GM21717 (cell line): ENCODE results near the gene LCN9.

Experiments
- ATAC-seq: cut with Tn5 transposase; IDR thresholded peaks from one replicate; pipeline ENCODE4 v1.9.1; 2021; ENCODE audit warnings: mild to moderate bottlenecking, moderate library complexity; ENCODE audit not compliant: unreplicated experiment

LCN9 gene

DNA sequence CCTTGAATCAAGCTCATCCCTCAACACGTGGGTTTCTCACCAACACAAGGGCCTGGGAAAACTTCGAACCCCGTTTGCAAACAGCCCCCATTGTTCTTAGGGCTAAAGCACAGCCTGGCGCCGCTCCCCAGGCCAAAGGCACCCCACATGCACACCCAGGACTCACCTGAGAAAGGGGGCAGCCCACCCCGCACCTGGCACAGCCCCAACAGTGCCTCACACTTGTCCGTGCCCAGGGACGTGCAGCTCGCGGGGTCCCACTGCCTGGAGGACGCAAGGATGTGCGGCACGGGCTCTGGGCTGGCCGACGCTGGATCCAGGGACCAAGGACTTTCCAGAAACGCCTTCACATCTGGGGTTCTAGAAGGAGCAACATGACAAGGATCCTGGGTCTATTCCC is 33.3 kb downstream of the LCN9 start:
- no peak for ATAC-seq

DNA sequence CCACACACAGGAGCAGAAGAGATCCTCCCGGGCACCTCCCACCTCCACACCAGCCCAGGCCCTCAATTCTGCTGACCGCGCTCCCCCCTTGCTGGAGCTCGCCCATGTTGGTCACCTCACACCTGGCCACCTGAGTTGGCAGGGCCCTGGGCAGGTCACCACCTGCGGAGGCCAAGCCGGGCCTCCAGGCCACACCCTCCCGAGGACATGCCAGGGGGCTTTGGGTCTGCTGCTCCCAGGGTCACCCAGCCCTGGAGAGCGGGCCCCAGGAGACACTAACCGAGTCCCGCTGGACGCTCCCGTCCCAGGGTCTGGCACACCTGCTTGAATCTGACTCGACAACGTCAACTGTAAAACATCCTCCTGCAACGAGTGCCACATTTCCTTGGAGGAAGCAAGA is 34.1 kb downstream of the LCN9 start:
- ATAC-seq = no peak

DNA sequence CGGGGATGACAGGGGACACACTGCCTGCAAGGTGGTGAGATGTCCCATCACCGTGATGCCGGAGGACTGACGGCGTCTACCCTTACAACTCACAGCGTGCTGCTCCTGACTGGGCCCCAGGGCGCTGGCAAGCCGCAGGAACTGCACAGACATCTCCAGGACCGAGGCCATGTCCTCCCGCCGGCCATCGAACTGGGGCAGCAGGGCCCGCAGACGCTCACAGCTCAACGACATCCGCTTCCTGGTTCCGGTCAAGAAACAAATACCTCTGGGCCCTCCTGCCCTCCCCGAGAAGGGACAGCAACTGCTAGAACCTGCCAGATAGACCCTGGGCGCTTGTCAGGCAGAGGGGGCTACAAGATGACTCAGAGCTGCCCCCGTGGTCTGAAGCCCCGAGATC is 35.1 kb downstream of the LCN9 start:
- ATAC-seq = no peak

DNA sequence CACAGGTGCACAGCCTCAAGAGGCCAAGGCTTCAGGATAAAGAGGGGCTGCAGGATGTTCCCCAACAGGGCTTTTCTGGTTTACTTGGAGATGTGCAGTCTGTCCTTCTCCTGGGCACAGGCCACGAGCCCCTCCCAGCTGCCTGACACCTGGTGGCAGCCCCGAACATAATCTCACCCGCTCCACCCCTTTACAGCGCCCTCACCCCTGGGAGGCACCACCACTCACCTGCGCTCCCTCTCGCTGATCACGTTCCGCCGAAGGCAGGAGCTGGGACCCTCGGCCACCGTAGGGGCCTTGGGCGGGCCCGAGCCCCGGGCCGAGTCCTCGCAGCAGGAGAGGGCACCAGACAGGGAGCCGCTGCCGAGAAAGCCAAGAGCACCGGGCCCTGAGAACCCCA is 35.7 kb downstream of the LCN9 start:
- no peak for ATAC-seq

DNA sequence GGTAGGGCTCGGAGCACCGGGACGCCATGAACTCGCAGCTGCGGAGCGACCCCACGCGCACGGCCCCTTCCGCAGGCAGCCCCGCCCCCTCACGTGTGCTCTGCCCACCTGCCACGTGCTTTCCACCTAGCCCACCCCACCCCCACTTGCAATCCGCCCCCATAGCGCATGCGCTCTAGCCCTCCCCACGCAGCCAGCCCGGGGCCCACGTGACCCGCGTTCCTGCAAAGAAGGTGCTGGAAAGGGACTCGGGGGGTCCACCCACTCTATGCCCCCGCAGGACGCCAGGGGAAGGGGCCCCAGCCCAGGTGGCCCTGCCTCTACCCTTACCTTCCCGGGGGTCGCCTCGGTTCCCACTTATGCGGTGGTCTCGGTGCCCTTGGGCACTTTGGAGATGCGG is 36.3 kb downstream of the LCN9 start, which contains the start of gene SOHLH1:
Gene SOHLH1, minus strand, starts transcription at position 42 of the 400 bp plus-strand sequence. Its CDS starts 14 bp downstream, at position 28.
- ATAC-seq = no peak

DNA sequence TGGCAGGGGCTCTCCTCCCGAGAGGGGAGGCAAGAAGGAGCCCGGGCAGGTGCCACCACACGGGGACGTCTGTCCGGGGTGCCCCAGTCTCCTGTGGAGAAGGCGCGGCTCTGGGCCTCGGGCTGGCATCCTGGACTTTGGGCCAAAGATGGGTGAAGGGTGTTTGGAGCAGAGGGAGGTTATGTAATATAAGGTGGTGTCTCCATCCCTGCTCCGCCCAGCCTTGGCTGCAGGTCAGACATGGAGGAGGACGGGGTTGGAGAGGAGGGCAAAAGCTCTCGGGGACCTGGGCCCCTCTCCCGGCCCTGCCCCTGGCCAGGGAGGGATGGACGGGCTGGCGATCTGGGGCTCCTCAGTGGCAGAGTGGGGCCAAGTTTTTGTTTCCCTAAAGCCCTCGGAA is 37.4 kb downstream of the LCN9 start:
- no peak for ATAC-seq

DNA sequence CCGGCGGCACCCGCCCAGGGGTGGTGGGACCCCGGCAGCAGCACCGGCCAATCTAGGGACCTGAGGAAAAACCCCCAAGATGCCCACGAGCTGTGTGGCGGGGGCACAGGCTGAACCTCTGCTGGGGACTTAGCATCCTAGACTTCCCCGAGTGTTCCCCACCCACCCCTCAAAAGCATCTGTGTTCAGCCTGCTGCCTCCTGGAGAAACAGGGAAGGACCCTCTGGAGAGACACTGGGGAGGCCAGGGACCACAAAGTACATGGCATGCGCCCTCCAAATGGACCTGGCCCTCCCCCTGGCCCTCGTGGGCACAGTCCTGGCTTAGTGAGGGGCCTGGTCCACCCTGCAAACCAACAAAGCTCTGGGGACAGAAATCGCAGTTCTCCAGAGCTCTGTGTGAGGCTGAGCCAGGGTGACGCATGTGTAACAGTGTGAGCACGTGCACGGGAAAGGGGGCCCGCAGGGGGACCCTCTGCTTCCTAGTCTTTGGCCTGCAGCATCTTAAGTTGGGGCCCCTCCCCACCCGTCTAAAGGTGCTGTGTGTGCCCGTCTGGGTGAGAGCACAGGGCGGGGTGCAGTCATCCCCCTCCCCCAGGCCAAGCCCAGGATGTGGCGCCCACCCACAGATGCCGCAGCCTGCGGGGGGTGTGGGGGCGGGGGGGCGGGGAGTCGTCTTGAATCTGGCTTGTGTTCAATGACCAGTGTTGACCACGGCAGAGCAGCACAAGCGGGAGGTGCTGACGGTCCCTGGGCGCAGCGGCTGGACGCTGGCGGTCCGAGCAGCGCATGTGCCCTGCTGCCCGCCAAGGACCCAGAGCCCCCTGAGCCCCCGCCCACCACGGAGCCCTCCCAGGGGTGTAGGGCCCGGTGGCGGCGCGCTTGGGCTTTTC is 38.2 kb downstream of the LCN9 start:
- no peak for ATAC-seq

DNA sequence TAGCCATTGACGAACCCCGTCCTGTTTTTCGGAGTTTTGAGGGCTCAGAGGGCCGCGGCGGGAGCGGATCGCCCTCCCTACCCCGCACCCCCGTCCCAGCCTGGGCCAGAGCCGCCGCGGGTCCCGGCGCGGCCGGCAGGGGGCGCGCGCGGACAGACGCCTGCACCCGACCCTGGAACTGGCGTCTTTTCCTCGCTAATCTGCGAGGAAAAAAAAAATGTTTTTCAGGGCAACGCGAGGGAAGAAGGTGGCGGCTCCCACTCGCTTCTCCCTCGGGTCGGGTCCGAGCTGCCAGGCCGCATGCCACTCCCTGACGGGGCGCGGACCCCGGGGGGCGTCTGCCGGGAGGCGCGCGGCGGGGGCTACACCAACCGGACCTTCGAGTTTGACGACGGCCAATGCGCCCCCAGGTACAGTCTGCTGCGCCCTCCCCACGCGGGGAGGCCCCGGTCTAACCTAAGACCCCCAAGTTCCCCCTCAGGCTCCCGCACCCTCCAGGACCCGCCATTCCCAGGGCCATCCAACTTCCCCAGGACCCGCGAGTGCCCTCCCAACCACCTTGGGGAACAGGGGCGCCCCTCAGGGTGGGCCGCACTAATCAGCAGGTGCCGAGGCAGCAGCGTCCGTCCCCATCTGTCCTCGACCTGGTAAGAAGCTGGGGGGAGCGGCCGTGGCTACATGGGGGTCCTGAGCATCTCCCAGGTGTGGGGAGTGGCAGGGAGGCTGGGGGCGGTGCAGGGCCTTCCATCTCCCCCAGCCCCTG is 39.0 kb downstream of the LCN9 start, which contains the start of gene KCNT1:
Gene KCNT1, plus strand, starts transcription at position 227 of the 763 bp plus-strand sequence. Its CDS starts 74 bp downstream, at position 301.
- no peak for ATAC-seq

DNA sequence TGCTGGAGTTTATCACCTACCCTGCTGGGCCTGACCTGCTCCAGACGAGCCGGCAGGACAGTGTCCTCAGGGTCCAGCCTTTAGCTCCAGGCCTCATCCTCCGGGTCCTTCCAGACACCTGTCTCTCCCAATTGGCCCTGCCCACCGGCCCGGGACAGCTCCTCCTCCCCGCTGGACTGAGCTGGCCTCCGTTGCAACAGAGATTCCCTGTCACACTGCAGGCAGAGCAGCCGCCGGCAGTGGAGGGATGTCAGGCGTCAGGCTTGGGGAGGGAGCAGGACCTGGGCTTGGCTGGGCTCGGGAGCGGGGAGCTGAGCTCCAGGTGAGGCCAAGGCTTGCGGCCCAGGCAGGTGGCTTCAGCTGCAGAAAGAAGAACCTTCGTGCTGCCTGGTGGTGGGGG is 40.6 kb downstream of the LCN9 start:
- no peak for ATAC-seq

DNA sequence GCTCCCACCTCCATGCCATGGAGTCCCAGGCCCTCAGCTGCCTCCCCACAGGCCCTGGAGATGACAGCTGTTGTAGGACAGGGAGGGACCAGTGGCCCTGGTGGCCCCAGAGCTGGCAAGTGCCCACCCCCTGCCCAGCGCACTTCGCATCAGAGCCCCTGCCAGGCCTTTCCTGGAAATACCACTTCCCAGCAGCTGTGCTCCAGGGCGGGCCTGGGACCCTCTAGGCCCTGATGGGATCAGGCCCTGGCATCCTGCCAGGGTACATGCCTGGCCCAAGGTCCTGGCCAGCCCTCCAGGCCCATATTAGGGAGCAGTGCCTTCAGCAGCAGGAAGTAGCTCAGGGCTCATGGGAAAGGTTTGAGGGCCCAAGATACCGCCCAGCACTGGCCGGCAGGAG is 41.4 kb downstream of the LCN9 start:
- no peak for ATAC-seq

DNA sequence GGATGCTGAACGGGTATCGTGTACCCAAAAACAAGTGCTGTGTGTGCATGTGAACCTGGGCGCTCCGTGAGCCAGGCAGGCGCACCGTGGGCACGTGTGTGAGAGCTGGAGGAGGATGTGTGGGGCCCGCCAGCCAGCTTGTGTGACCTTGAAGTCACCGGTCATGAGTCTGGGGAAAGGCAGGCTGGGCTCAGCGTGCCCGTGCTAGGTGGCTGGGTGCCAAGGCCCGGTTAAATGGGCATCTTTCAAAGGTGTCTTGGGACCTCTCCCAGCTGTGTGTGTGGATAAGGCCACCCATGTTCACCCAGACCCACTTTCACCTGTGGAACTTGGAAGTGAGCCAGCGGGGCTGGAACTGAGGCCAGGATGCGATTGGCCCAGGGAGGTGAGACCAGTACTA is 42.3 kb downstream of the LCN9 start:
- no peak for ATAC-seq

DNA sequence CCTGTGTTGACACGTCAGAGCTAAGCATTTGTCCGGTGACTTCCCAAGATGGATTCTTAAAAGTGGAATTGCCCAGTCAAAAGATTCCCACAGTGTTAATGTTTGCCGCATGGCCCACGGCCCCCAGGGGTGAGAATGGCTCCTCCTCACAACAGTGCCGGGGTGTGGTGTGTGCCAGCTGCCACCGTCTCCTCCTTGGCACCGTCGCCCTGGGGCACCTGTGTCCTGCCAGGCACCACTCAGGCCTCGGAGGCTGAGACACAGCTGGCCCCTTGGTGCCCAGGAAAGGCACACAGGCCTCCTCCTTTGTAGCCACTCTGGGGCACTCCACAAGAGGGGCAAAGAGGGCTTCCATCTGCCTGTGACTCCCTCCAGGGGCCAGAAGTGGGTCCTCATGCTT is 43.2 kb downstream of the LCN9 start:
- no peak for ATAC-seq

DNA sequence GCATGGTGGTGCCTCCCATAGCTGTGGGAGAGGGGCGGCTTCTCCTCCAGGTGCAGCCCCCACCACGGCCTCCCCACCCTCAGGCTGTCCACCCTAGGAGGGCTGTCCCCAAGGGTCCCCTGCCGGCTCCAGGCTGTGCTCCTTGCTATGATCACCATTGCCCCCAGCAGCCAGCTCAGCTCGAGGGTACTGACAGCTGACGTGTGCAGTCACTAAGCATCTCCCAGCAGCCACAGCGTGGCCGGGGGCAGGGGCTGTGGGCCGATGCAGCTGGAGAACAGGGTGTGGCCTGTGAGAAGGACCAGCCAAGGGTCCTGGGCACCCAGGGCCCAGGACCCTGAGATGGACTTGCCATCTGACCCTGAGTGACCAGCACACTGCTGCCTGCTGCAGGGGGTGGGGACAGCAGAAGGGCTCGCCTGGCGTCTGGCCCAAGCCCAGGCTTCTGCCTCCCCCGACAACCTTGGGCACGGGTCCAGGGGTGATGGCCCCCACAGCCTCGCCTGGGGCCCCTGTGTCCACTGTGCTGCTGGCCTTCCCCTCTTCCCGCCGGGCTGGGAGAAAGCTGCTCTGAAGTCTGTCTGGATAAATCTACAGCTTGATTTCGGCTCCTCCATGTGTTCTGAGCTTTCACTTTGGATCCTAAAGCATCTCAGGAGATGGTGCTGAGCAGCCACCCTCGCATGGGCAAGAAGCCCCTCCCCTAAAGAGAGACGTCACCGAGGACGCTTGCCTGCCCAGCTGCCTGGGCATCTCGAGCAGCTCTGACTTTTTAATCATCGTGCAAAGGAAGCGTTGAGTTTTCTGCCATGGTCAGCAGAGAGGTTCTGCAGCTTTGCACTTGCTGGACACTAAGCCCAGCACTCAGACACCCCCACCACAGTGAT is 44.4 kb downstream of the LCN9 start:
- no peak for ATAC-seq

DNA sequence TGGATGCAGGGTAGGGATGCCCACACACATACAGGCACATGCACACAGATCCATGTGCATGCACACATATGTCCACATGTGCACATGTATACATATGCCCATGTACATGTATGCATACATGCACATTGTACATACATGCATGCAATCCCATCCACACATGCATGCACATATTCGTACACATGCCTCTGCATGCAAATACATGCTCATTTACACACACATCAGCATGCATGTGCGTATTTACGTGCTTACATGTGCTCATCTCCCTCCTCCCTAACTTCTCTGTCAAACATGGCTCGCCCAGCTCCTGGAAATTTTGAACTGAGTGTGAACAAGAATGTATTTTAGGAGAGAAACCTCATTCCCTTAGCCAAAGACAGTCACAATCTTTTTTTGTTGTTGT is 45.1 kb downstream of the LCN9 start:
- no peak for ATAC-seq

DNA sequence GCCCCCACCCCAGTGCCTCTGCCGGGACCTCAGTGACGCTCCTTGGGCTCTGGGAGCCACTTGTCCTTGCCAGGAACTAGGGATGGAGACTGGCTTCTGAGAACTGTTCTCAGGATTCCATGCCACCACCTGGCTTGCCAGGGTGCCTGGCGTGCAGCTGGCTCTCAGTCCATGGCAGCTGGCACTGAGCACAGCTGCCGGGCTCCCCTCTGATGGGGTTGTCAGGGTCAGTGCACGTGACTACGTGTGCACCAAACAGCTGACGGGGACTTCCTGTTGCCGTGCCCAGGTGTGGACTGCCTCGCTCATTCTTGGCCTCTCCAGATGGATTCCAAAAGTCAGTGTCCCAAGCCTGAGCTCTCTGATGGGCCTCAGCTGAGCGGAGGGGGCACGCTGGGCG is 48.3 kb downstream of the LCN9 start:
- no peak for ATAC-seq

DNA sequence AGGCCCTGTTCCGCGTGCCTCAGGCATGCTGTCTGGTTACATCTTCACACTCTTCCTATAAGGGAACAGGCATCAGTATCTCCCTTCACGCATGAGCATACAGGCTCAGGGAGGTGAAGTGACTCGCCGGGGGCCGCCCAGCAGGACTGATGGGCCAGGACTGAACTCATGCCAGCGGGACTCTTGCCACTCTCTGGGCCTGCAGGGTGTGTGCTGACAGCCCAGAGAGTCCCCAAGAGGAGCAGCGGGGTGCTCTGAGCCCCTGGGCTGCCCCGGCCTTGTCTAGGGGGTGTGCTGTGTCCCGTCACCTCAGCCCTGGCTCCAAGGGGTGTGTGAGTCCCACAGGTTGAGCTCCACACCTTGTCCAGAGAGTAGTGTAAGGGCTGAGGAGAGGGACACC is 48.8 kb downstream of the LCN9 start:
- ATAC-seq = no peak

DNA sequence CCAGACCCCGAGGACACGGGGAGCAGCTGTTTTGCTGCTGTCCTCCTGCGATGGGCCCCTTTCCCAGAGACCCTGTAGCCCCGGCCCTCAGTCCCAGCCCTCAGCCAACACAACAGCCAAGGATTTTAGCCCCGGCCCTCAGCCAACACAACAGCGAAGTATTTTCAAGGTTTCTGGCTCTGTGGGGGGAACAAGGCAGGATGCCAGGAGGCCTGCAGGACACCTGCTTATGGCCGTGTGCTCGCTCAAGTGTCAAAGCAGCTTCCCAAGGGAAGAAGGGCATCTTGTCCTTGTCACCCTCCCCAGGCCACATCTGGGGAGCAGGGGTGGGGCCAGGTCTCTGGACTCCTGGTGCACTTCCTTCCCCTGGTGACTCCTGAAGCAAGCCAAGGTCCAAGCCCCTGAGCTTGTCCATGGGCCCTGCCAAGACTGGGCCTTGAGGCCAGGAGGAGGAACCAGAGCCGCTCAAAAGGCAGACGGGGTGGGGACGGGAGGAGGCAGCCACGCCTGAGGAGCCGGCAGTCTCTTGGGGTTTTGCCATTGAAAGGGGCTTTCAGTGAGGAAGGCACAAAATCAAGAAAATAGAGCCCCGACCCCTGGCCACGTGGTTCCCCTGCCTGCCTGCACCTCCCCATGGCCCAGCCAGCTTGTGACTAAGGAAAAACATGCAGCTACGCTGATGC is 49.6 kb downstream of the LCN9 start:
- no peak for ATAC-seq

DNA sequence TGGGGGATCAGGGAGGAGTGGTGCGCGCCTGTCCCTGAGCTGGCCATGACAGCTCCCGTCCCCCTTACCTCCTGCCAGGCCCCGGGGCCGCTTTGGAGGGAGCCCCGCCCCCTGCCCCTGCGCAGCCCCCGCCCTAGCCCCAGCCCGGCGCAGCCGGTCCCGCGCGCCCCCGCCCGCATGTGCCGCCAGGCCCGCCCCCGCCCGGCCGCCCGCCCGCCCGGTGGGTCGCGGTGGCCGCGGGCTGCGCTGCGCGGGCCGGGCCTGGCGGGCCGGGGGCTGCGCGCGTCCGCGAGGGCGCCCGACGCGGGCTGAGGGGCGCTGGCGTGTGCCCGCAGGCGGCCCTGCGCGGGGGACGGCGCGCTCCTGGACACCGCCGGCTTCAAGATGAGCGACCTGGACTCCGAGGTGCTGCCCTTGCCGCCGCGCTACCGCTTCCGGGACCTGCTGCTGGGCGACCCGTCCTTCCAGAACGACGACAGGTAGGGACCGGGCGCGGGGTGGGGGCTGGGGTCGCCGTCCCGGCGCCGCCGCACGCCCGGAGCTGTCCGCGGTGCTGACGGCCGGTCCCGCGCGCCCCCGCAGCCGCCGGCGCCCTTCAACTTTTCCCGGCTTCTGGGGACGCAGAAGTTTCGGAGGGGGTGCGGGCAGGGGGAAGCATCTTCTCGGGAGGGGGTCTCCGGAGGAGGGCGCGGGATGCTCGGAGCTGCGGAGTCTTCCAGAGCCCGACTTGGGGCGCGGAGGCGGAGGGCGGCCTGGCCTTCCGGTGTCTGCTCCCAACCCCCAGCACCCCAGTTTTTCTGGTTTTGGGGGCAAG is 51.3 kb downstream of the LCN9 start:
- ATAC-seq = no peak

DNA sequence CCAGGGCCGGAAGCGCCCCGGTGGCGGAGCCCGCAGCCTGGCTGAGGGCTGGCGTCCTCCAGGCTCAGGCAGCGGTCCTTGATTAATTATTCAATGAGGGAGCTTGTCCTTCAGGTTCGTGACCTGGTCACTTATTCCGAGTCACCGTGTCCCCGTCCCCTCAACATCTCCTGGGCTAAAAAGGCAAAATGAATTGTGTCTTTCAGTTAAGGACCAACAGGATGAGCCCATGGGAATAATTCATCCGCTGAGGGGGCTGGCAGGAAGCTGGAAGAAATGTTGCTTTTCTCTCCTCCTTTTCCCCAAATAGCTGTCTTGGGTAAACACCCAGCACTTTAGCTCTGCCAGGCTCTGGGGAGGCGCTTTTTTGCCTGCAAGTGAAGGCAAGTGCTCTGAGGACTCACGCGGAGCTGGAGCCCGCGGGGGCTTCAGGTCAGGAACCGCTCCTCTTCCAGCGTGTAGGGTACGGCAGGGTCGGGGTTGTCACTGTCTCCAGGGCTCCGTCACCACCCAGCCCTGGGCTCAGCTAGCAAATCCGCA is 52.0 kb downstream of the LCN9 start:
- no peak for ATAC-seq
